Retinal pigment epithelial cell (primary cell): ENCODE results near the gene MALAT1.
A peak's percentile ranks its signal among the peaks of the same experiment; 100 is the strongest.

Source experiments
- DNase-seq: peaks from one replicate; pipeline ENCODE4 v3.0.0-alpha.2; 2010; ENCODE audit warnings: low read depth
- H3K4me3 ChIP-seq: 2 replicates; pipeline ENCODE4 v1.5.1; 2011; ENCODE audit warnings: mild to moderate bottlenecking, low read length, control low read depth, moderate library complexity
- TF ChIP-seq, protein P1 (sequence below): conservative IDR thresholded peaks from 2 replicates; pipeline ENCODE4 v1.5.1; 2011; ENCODE audit warnings: low read depth, low read length, control low read depth, inconsistent platforms

Gene MALAT1

DNA sequence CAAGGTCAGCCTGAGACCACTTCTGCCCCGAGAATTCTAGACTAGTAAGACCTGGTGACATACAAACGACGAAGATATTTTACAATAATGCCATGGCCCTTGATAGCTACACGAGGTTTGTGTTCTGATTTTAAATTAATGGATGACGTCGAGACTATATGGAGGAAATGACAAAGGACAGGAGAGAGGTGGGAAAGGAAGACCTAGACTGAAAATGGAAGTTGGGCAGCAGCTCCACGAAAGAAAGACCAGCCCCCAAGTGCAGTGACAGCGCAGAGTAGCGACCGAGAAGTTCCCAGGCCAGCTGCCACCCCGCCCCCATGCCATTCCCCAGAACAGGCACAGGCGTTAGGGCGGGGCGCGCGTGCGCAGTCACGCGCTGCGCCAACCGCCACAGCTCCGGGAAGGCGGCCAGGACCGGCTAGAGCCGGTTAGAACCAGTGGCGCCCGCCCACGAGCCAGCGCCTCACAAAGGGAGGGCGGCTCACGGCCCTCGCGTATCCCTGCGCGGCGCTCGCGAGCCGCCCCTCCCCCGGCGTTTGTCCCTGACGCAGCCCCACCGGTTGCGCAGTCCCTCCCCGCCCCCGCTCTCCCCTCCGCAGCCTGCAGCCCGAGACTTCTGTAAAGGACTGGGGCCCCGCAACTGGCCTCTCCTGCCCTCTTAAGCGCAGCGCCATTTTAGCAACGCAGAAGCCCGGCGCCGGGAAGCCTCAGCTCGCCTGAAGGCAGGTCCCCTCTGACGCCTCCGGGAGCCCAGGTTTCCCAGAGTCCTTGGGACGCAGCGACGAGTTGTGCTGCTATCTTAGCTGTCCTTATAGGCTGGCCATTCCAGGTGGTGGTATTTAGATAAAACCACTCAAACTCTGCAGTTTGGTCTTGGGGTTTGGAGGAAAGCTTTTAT is 1.5 kb upstream of the MALAT1 start:
- TF ChIP-seq, protein P1, sequence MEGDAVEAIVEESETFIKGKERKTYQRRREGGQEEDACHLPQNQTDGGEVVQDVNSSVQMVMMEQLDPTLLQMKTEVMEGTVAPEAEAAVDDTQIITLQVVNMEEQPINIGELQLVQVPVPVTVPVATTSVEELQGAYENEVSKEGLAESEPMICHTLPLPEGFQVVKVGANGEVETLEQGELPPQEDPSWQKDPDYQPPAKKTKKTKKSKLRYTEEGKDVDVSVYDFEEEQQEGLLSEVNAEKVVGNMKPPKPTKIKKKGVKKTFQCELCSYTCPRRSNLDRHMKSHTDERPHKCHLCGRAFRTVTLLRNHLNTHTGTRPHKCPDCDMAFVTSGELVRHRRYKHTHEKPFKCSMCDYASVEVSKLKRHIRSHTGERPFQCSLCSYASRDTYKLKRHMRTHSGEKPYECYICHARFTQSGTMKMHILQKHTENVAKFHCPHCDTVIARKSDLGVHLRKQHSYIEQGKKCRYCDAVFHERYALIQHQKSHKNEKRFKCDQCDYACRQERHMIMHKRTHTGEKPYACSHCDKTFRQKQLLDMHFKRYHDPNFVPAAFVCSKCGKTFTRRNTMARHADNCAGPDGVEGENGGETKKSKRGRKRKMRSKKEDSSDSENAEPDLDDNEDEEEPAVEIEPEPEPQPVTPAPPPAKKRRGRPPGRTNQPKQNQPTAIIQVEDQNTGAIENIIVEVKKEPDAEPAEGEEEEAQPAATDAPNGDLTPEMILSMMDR = no peak
- DNase-seq = peak; percentile 93

DNA sequence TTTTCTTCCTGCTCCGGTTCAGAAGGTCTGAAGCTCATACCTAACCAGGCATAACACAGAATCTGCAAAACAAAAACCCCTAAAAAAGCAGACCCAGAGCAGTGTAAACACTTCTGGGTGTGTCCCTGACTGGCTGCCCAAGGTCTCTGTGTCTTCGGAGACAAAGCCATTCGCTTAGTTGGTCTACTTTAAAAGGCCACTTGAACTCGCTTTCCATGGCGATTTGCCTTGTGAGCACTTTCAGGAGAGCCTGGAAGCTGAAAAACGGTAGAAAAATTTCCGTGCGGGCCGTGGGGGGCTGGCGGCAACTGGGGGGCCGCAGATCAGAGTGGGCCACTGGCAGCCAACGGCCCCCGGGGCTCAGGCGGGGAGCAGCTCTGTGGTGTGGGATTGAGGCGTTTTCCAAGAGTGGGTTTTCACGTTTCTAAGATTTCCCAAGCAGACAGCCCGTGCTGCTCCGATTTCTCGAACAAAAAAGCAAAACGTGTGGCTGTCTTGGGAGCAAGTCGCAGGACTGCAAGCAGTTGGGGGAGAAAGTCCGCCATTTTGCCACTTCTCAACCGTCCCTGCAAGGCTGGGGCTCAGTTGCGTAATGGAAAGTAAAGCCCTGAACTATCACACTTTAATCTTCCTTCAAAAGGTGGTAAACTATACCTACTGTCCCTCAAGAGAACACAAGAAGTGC is 661 bp upstream of the MALAT1 start:
- H3K4me3 ChIP-seq = peak overlapping the region; percentile 99
- DNase-seq = no peak
- TF ChIP-seq, protein P1 = no peak

More for the DNA sequence above, 1.5 kb upstream of the MALAT1 start:
- H3K4me3 ChIP-seq = peak overlapping the region; percentile 99

DNA sequence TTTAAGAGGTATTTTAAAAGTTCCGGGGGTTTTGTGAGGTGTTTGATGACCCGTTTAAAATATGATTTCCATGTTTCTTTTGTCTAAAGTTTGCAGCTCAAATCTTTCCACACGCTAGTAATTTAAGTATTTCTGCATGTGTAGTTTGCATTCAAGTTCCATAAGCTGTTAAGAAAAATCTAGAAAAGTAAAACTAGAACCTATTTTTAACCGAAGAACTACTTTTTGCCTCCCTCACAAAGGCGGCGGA is 193 bp upstream of the MALAT1 start:
- peak overlapping the region; percentile 99 for H3K4me3 ChIP-seq
- no peak for DNase-seq
- TF ChIP-seq, protein P1 = no peak

- DNase-seq = no peak
- TF ChIP-seq, protein P1 = no peak
- peak overlapping the region; percentile 99 for H3K4me3 ChIP-seq
Measured at GRCh38 chr11:65499713-65500386, 1.0 kb downstream of the MALAT1 start.

- peak overlapping the region; percentile 99 for H3K4me3 ChIP-seq
- DNase-seq = no peak
- TF ChIP-seq, protein P1 = no peak
Measured at GRCh38 chr11:65500387-65501185, 1.7 kb downstream of the MALAT1 start.

DNA sequence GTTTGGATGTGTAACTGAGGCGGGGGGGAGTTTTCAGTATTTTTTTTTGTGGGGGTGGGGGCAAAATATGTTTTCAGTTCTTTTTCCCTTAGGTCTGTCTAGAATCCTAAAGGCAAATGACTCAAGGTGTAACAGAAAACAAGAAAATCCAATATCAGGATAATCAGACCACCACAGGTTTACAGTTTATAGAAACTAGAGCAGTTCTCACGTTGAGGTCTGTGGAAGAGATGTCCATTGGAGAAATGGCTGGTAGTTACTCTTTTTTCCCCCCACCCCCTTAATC is 2.3 kb downstream of the MALAT1 start:
- H3K4me3 ChIP-seq = peak overlapping the region; percentile 99
- DNase-seq = no peak
- TF ChIP-seq, protein P1 = no peak
